Epidermal melanocyte (primary cell): ENCODE data around the gene NDUFS4.
"Not testable (repeated sequence)": the region's sequence is repeated elsewhere in the genome, so short reads cannot be mapped to it uniquely, and the experiment has no call there.

Experiments used
- DNase-seq: peaks from one replicate; pipeline ENCODE4 v3.0.0; 2011; ENCODE audit warnings: low spot score; ENCODE audit not compliant: insufficient read length

The NDUFS4 gene

DNA sequence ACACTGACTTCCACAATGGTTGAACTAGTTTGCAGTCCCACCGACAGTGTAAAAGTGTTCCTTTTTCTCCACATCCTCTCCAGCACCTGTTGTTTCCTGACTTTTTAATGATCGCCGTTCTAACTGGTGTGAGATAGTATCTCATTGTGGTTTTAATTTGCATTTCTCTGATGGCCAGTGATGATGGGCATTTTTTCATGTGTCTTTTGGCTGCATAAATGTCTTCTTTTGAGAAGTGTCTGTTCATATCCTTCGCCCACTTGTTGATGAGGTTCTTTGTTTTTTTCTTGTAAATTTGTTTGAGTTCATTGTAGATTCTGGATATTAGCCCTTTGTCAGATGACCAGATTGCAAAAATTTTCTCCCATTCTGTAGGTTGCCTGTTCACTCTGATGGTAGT, 100.1 kb downstream of the NDUFS4 start:
- not testable (repeated sequence) for DNase-seq

DNA sequence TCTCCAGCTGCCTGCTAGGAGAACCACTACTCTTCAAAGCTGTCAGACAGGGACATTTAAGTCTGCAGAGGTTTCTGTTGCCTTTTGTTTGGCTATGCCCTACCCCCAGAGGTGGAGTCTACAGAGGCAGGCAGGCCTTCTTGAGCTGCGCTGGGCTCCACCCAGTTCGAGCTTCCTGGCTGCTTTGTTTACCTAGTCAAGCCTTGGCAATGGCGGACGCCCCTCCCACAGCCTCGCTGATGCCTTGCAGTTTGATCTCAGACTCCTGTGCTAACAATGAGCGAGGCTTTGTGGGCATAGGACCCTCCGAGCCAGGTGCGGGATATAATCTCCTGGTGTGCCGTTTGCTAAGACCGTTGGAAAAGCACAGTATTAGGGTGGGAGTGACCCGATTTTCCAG, 104.9 kb downstream of the NDUFS4 start:
- DNase-seq: not testable (repeated sequence)

DNA sequence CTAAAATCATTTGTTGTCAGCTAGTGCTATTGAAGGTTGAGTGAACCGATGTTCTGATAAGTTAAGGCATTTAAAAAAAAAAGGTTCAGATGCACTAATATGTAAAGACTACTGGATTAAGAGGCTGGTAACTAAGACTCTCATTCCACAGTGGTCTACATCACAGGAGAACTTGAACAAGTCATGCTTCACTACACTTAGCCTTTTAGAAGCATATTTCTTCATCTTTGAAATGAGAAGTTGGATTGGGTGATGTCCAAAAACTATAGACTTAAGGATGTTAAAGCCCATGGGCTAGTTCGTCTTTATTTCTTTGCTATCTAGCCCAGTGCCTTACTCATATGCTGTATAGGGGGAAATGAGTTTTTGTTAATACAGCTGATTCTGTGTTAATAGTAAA, 107.2 kb downstream of the NDUFS4 start:
- DNase-seq: no peak

DNA sequence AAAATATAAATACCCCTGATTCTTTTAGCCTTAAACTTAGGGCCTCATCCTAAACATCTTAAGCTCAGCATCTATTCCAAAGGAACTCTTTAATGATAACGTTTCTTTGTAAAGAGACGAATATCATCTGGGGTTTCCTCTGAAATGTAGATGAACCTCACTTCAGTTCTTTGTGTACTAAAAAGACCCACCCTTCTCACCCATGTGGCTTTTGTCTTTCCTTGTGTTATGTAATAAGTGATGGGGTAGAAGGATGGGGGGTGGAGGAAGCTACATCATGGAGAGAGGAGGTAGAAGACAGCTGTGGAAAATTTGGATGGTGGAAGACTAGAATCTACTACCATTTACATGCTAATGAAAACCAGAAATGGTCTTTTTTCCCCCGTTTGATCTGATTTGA, 111.0 kb downstream of the NDUFS4 start:
- no peak for DNase-seq

DNA sequence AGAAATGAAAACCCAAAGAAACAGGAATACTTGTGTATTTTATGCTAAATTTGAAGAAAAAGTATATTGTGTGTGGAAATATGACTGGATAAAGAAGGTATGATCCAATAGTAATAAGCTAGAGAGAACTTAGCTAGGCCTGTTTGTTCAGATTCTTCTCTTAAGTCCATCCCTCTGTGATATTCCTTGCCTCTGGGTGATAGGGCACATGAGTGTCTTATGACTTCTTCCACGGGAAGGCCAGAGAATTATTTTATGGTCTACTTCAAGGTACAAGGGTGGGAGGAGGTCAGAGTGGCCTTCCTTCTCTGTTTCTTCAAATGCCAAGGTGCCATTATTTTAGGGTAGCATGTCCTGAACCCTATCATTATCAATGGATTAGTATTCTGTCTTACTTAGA, 113.7 kb downstream of the NDUFS4 start:
- DNase-seq: no peak

DNA sequence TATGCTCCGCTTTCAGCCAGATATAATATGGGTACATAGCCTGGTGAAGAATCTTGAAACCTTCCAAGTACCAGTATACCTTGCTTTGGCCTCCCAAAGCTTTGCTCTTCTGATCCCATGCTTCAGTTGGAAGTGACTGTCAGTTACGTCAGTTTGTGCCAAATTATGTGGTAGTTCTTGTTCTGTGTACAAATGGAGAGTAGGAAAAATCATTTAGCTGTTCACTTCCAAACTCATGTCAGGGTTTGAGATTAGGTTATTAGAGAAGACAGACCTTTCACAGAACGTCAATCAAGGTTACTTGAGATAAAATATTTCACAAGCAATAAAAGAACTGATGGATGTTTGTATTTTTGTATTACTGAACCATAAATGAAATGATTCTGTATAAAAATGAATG, 117.2 kb downstream of the NDUFS4 start:
- no peak for DNase-seq

DNA sequence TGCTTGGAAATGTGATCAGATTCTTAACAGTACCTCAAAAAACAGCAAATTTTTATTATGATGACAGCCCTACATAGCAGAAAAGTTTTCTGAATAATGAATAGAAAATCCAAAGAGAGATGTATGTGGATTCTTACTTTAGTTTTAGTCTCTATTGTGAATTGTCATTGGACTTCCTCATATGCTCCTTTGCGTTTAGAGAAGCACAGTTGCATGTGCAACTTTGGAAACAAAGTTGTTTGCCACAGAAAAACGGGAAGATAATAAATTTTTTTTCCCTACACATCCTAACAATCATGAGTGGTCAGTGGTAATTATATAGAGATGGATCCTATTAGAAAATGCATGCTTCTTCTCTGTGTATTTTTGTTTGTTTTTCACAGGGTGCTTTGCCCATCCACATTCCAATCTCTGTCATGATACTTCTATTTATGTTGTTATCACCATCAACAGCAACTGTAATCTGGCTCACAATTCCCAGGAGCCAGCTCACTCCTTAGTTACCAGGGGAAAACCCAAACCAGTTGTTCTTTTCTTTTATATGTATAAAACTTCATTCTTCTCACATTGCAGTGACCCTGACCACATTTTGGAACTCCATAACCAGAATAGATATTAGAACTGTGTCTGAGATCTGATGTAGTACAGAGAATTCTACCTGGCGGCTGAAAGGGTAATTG, 118.7 kb downstream of the NDUFS4 start:
- no peak for DNase-seq

DNA sequence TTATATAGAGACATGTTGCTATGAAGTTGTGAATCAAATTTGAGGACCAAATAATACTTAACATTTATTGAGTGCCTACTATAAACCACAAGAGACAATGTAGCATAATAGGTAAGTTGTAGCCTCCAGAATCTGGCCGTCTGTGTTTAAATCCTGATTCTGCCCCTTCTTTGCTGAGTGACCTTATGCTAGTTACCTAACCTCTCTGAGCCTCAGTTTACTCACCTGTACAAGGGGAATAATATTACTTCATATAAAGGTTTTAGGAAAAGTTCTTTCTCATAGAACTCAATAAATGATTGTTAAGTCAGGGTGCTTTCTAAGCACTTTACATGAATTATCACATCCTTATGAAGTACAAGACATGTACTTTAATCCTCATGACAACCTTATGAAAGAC, 120.6 kb downstream of the NDUFS4 start:
- no peak for DNase-seq

DNA sequence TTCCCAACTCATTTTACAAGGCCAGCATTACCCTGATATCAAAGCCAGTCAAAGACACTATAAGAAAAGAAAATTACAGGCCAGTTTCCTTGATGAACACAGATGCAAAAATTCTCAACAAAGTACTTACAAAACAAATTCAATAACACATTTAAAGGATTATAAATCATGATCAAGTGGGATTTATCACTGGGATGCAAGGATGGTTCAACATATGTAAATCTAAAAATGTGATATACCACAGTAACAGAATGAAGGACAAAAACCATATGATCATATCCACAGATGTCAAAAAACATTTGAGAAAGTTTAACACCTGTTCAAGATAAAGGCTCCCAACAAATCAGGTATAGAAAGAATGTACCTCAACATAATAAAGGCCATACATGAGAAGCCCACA, 130.6 kb downstream of the NDUFS4 start:
- DNase-seq: no peak

DNA sequence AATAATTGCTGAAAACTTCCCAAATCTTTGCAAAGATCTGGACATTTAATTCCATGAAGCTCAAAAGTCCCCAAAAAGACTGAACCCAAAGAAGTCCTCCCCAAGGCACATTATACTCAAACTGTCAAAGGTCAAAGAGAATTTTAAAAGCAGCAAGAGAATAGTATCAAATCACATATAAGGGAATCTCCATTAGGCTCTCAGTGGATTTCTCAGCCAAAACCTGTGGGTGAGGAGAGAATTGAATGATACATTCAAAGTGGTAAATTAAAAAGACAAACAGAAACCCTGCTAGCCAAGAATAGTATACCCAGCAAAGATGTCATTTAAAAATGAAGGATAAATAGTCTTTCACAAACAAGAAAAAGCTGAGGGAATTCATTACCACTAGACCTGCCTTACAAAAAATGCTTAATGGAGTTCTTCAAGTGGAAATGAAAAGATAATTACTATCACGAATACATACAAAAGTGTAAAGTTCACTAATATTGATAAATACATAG, 134.1 kb downstream of the NDUFS4 start:
- DNase-seq: no peak

DNA sequence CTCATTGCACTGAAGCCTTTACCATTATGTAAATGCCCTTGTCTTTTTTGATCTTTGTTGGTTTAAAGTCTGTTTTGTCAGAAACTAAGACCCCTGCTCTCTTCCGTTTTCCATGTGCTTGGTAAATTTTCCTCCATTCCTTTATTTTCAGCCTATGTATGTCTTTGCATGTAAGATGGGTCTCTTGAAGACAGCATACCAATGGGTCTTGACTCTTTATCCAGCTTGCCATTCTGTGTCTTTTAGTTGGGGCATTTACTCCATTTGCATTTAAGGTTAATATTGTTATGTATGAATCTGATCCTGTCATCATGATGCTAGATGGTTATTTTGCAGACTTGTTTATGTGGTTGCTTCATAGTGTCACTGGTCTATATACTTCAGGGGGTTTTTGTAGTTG, 150.0 kb downstream of the NDUFS4 start:
- not testable (repeated sequence) for DNase-seq

DNA sequence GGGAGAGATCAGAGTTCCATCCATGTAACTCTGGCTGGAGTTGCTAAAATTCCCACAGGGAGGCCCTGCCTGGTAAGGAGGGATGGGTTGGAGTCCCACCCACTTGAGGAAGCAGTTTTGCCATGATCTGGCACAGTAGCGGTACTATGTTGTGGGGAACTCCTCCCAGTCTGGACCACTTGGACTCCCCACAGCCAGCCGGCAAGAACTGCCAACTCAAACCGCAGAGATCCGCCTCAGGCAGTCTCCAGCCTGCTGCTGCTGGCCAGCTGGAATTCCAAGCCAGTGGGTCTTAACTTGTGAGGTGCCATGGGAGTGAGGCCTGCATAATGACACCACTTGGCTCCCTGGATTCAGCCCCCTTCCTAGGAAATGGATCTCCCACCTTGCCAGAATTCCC, 151.9 kb downstream of the NDUFS4 start:
- no peak for DNase-seq

DNA sequence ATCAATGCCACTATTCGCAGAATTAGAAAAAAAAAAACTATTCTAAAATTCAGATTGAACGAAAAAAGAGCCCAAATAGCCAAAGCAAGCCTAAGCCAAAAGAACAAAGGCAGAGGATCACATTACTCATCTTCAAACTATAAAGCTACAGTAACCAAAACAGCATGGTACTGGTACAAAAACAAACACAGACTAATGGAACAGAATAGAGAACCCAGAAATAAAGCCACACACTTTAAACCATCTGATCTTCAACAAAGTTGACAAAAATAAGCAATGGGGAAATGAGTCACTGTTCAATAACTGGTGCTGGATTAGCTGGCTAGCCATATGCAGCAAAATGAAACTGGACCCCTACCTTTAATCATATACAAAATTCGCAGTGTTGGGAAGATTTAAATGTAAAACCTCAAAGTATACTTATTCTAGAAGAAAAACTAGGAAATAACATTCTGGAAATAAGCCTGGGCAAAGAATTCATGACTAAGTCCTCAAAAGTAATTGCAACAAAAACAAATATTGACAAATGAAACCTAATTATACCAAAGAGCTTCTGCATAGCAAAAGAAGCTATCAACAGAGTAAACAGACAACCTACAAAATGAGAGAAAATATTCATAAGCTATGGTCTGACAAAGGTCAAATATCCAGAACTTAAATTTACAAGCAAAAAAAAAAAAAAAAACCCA, 153.7 kb downstream of the NDUFS4 start:
- no peak for DNase-seq

DNA sequence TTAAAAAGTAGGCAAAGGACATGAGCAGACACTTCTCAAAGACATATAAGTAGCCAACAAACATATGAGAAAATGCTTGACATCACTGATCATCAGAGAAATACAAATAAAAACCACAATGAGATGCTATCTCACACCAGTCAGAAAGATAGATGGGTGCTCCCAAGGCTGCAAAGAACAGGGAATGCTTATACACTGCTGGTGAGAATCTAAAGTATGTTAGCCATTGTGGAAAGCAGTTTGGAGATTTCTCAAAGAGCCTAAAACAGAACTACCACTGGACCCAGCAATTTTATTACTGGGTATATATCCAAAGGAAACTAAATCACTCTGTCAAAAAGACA, 154.2 kb downstream of the NDUFS4 start:
- no peak for DNase-seq

DNA sequence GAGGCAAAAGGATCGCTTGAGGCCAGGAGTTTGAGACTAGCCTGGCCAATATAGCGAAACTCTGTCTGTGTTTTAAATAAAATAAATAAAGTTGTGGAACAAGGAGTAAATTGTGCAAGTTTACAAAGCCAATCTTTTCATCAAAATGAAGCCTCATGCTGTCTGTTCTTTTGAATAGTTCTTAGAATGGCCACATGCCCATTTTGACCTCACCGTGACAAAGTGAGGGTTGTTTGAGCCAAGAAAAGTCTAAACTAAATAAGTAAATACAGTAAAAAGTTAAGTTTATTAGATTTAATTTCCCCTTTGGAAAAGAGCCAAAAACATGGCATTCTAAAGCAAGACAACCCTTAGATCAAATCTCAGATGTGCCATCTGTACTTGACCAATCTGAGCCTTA, 165.7 kb downstream of the NDUFS4 start:
- no peak for DNase-seq

DNA sequence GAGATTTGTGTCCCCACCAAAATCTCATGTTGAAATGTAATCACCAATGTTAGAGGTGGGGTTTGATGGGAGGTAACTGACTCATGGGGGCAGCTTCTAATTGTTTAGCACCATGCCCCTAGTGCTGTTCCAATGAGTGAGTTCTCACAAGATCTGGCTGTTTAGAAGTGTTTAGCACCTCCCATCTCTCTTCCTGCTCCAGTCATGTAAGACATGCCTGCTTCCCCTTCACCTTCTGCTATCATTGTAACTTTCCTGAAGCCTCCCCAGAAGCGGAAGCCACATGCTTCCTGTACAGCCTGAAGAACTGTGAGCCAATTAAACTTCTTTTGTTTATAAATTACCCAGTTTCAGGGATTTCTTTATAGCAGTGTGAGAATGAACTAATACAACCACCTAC, 170.5 kb downstream of the NDUFS4 start:
- DNase-seq: no peak
